HG02642 (cell line): Measurements from ENCODE around the gene EPAS1.

Experiments used
- ATAC-seq: cut with Tn5 transposase; IDR thresholded peaks from one replicate; pipeline ENCODE4 v1.9.1; 2021; ENCODE audit warnings: mild to moderate bottlenecking; ENCODE audit not compliant: unreplicated experiment, poor library complexity

EPAS1 gene

GRCh38 chr2:46317094-46317486 lies 19.9 kb downstream of the EPAS1 start:
- ATAC-seq, result no peak

GRCh38 chr2:46318579-46319460 lies 21.6 kb downstream of the EPAS1 start:
- no peak for ATAC-seq

GRCh38 chr2:46319711-46320110 lies 22.5 kb downstream of the EPAS1 start:
- no peak for ATAC-seq

GRCh38 chr2:46320141-46320567 lies 22.9 kb downstream of the EPAS1 start:
- ATAC-seq, result no peak

GRCh38 chr2:46323730-46324129 lies 26.5 kb downstream of the EPAS1 start:
- ATAC-seq, result no peak

GRCh38 chr2:46325182-46325928 lies 28.1 kb downstream of the EPAS1 start:
- no peak for ATAC-seq

GRCh38 chr2:46326231-46326980 lies 29.2 kb downstream of the EPAS1 start:
- no peak for ATAC-seq

- no peak for ATAC-seq
Observed at GRCh38 chr2:46327627-46328026, 30.4 kb downstream of the EPAS1 start.

- no peak for ATAC-seq
Observed at GRCh38 chr2:46328291-46328690, 31.1 kb downstream of the EPAS1 start.

- no peak for ATAC-seq
Observed at GRCh38 chr2:46328829-46329228, 31.6 kb downstream of the EPAS1 start.

- ATAC-seq, result no peak
Observed at GRCh38 chr2:46329340-46329739, 32.1 kb downstream of the EPAS1 start.

- no peak for ATAC-seq
Observed at GRCh38 chr2:46329803-46330775, 32.9 kb downstream of the EPAS1 start.

GRCh38 chr2:46331109-46331766 lies 34.0 kb downstream of the EPAS1 start:
- no peak for ATAC-seq

- no peak for ATAC-seq
Observed at GRCh38 chr2:46332686-46333281, 35.6 kb downstream of the EPAS1 start.

- no peak for ATAC-seq
Observed at GRCh38 chr2:46333912-46334311, 36.7 kb downstream of the EPAS1 start.

- no peak for ATAC-seq
Observed at GRCh38 chr2:46334389-46335271, 37.4 kb downstream of the EPAS1 start.

GRCh38 chr2:46335391-46336282 lies 38.4 kb downstream of the EPAS1 start:
- no peak for ATAC-seq
